Measurements from ENCODE around the gene SFRP2. TPM values are rescaled to one million over a fixed set of nuclear protein-coding genes. Genes with fewer than 3 reads are reported as not detected.
A peak's percentile ranks its signal among the peaks of the same experiment; 100 is the strongest.

The SFRP2 gene
- total RNA-seq (2013): not detected
- polyA plus RNA-seq (not detected), polyA minus RNA-seq (not detected in 2 replicates), total RNA-seq (0 to 1.0 (median 0) reads per million in 11 experiments)

- Mint-ChIP-seq H3K4me3 (peak within 1 kb of the TSS; percentile 56 to 85), H3K4me1 (peaks cover 55% of the 10 kb centered on the region)
- H3K27me3 ChIP-seq (ENCODE audit: control insufficient read depth in 2 of 2, insufficient read depth in 2 of 2, low read length in 2 of 2): peaks cover 88 to 99% of the 10 kb centered on the region in 2 donors
These were observed at the start of gene SFRP2 for GRCh38 chr4:153788413-153789276. Gene SFRP2 (minus strand): TSS chr4:153789083. CDS start chr4:153788835, 248 bp downstream.

More at GRCh38 chr4:153788413-153789276, at the start of gene SFRP2:
- H3K9ac ChIP-seq (ENCODE audit: insufficient read depth, low read length, poor library complexity, severe bottlenecking): no peak within 1 kb of the TSS
- H2AFZ ChIP-seq (ENCODE audit: insufficient read depth, low read depth, low read length, poor library complexity, severe bottlenecking): no peak within 1 kb of the TSS
- H3K27ac ChIP-seq (ENCODE audit: low read depth in 1 of 2, low read length in 2 of 2): no peak within 1 kb of the TSS
- Mint-ChIP-seq H3K27me3 (ENCODE audit: low read depth in 3 of 3) (peaks cover 89 to 97% (median 96%) of the 10 kb centered on the region in 3 donors), H3K36me3 (peaks cover 4 to 12% of the 10 kb centered on the region in 2 donors), H3K27ac (peak within 1 kb of the TSS in 3 of 7 donors; percentile 35 to 79 (median 67)), H3K9me3 (peaks cover 0 to 37% (median 20%) of the 10 kb centered on the region in 7 donors)
- H3K79me2 ChIP-seq (ENCODE audit: insufficient read depth, low read length): no peaks in the 10 kb centered on the region
- H3K4me1 ChIP-seq (ENCODE audit: control insufficient read depth in 1 of 2, insufficient read depth in 2 of 2, low read length in 2 of 2): peaks cover 27 to 46% of the 10 kb centered on the region in 2 donors
- H3K4me3 ChIP-seq (replicated peaks in 1 of 3; ENCODE audit: low read depth in 2 of 3, low read length in 3 of 3): peak within 1 kb of the TSS in 1 of 3 experiments; percentile 46
- intact Hi-C loops (cut with micrococcal nuclease): no loop called here
- H4K20me1 ChIP-seq (ENCODE audit: insufficient read depth, low read length): no peaks in the 10 kb centered on the region
- no peak for DNase-seq
- peak within 1 kb of the TSS; percentile 56 for H3K4me2 ChIP-seq (replicated peaks; ENCODE audit: extremely low read depth, low read length, poor library complexity, severe bottlenecking)
- H3K9me3 ChIP-seq (replicated peaks in 1 of 2; ENCODE audit: control insufficient read depth in 1 of 2, insufficient read depth in 1 of 2, low read length in 2 of 2): peaks cover 0 to 58% of the 10 kb centered on the region in 2 donors
- TF ChIP-seq CTCF (IDR thresholded peaks at IDR 0.05): no peak
- WGBS (ENCODE audit: insufficient coverage): 2% methylated on average over 72 of the region's 72 CpGs
- H3K36me3 ChIP-seq (replicated peaks in 1 of 2; ENCODE audit: control insufficient read depth in 1 of 2, insufficient read depth in 2 of 2, low read length in 2 of 2): no peaks in the 10 kb centered on the region

Data from CD14-positive monocyte (primary cell).